Upper lobe of left lung (tissue), 4 donors: Measurements from ENCODE around the gene FLII.

Source experiments
- CTCF ChIP-seq, 6 experiments: fragments of 450-650 bp in 4 of 6; fragments of 200-600 bp in 2 of 6; sonication (generic) in 2 of 6; IDR thresholded peaks; one replicate each; pipeline ENCODE4 v1.5.1; 2016 to 2019; ENCODE audit warnings: antibody characterized with exemption in 6 of 6
- POLR2AphosphoS5 ChIP-seq, 2 donors: sonication (generic); formaldehyde crosslinking; IDR thresholded peaks; one replicate each; pipeline ENCODE4 v1.5.1; 2017; ENCODE audit warnings: antibody characterized with exemption in 2 of 2

GRCh38 chr17:18238299-18238698, 20.2 kb downstream of the FLII start:
- TF ChIP-seq POLR2AphosphoS5 (IDR thresholded peaks at IDR 0.05) (no peak), CTCF (IDR thresholded peaks at IDR 0.05) (no peak)
